Measurements from ENCODE around the gene TTC27. TPM values are rescaled to one million over a fixed set of nuclear protein-coding genes. Genes with fewer than 3 reads are reported as not detected.

TTC27 gene
- total and polyA plus RNA-seq, 10 of the 15 experiments (the other 5 are each of a cell fraction or from before 2014, with no cell fraction given) = 20.4 to 34.9 (median 26.0) TPM

GRCh38 chr2:32715391-32715841 is 87.6 kb downstream of the TTC27 start (continued):
- TF ChIP-seq SMAD5 (IDR thresholded peaks at IDR 0.05; ENCODE audit: low read depth) = no peak
- no peak for TF ChIP-seq EGR1 (IDR thresholded peaks at IDR 0.05; ENCODE audit: borderline replicate concordance in 1 of 2, low read depth in 2 of 2, low read length in 2 of 2)
- 0 out of 4 replicates have a peak, but pooled peaks of 1 of the 2 experiments have one; percentile 90 for TF ChIP-seq CEBPB (IDR thresholded peaks at IDR 0.05; ENCODE audit: borderline replicate concordance in 1 of 2, low read depth in 2 of 2, low read length in 2 of 2)
- TF ChIP-seq RBBP5 (conservative IDR thresholded peaks at IDR 0.05) = no peak
- TF ChIP-seq SIX5 (IDR thresholded peaks at IDR 0.05; ENCODE audit: low read depth, low read length, severe bottlenecking) = no peak
- TF ChIP-seq STAT1 (conservative IDR thresholded peaks at IDR 0.05) = no peak
- TF ChIP-seq CUX1 (IDR thresholded peaks at IDR 0.05; ENCODE audit: insufficient replicate concordance, low read depth, low read length) = no peak
- TF ChIP-seq JUNB (IDR thresholded peaks at IDR 0.05) = peak; percentile 100
- TF ChIP-seq NFYA (IDR thresholded peaks at IDR 0.05; ENCODE audit: borderline replicate concordance, low read depth, low read length) = no peak
- no peak for TF ChIP-seq HDGF (IDR thresholded peaks at IDR 0.05)
- no peak for TF ChIP-seq MYC (IDR thresholded peaks at IDR 0.05; ENCODE audit: insufficient read depth, insufficient read length, insufficient replicate concordance, low read length, severe bottlenecking)
- TF ChIP-seq PAX5 (IDR thresholded peaks at IDR 0.05; ENCODE audit: borderline replicate concordance, low read depth, low read length) = no peak
- no peak for TF ChIP-seq CTCF (IDR thresholded peaks at IDR 0.05 in 2 of 3, conservative IDR thresholded peaks at IDR 0.05 in 1 of 3; ENCODE audit: control insufficient read depth in 2 of 3, extremely low read depth in 1 of 3, insufficient read depth in 1 of 3, low read depth in 3 of 3, low read length in 3 of 3)
- no peak for TF ChIP-seq SUZ12 (IDR thresholded peaks at IDR 0.05; ENCODE audit: unreplicated experiment)
- no peak for TF ChIP-seq POLR2A (IDR thresholded peaks at IDR 0.05; ENCODE audit: low read depth, low read length)
- TF ChIP-seq ESRRA (IDR thresholded peaks at IDR 0.05; ENCODE audit: low read length) = no peak
- 0 out of 2 replicates have a peak, but pooled peaks have one; percentile 59 for TF ChIP-seq TCF12 (IDR thresholded peaks at IDR 0.05; ENCODE audit: low read depth, low read length)
- TF ChIP-seq SRF (IDR thresholded peaks at IDR 0.05; ENCODE audit: low read depth in 2 of 2, low read length in 2 of 2) = peak in 1 of 2 experiments; percentile 84; a peak in 2 of 4 replicates
- peak; percentile 65; the same call in 1 of the 2 replicates for TF ChIP-seq CBFB (IDR thresholded peaks at IDR 0.05; ENCODE audit: low read depth)
- no peak for TF ChIP-seq BRCA1 (IDR thresholded peaks at IDR 0.05; ENCODE audit: low read depth, low read length)
- no peak for TF ChIP-seq MXI1 (IDR thresholded peaks at IDR 0.05; ENCODE audit: low read depth, low read length)
- TF ChIP-seq NR2F1 (conservative IDR thresholded peaks at IDR 0.05) = peak; percentile 80
- TF ChIP-seq TCF7 (IDR thresholded peaks at IDR 0.05; ENCODE audit: borderline replicate concordance) = peak; percentile 92
- TF ChIP-seq RCOR1 (conservative IDR thresholded peaks at IDR 0.05; ENCODE audit: low read depth, low read length) = no peak
- no peak for TF ChIP-seq ATF3 (IDR thresholded peaks at IDR 0.05; ENCODE audit: borderline replicate concordance, extremely low read depth, low read depth, low read length)
- TF ChIP-seq YBX1 (IDR thresholded peaks at IDR 0.05) = no peak
- peak; percentile 89 for TF ChIP-seq DPF2 (IDR thresholded peaks at IDR 0.05)
